Progenitor cell of endocrine pancreas (in vitro differentiated cells): ENCODE data around the gene TUBGCP5. TPM values are rescaled to one million over a fixed set of nuclear protein-coding genes. Genes with fewer than 3 reads are reported as not detected.

Experiments used
- DNase-seq: peaks from one replicate; pipeline ENCODE4 v3.0.0; 2021; ENCODE audit warnings: low spot score; ENCODE audit not compliant: unreplicated experiment
- H3K27ac Mint-ChIP-seq: 2 replicates; pipeline ENCODE4 v1.8.0; 2021; ENCODE audit warnings: mild to moderate bottlenecking, moderate library complexity, mixed read lengths
- H3K27me3 Mint-ChIP-seq: 2 replicates; pipeline ENCODE4 v1.8.0; 2021; ENCODE audit warnings: mixed read lengths
- H3K36me3 Mint-ChIP-seq: 2 replicates; pipeline ENCODE4 v1.8.0; 2022; ENCODE audit warnings: mixed read lengths; ENCODE audit not compliant: insufficient read depth
- H3K4me1 Mint-ChIP-seq: 2 replicates; pipeline ENCODE4 v1.8.0; 2021; ENCODE audit warnings: low read depth, mixed read lengths
- H3K4me3 Mint-ChIP-seq: 2 replicates; pipeline ENCODE4 v1.8.0; 2021; ENCODE audit warnings: low read depth, mild to moderate bottlenecking, moderate library complexity, mixed read lengths
- H3K9me3 Mint-ChIP-seq: 2 replicates; pipeline ENCODE4 v1.8.0; 2021; ENCODE audit warnings: low read depth, mixed read lengths
- CTCF ChIP-seq: fragments of 200-600 bp; sonication (generic); IDR thresholded peaks from one replicate; pipeline ENCODE4 v1.5.0; 2021; ENCODE audit warnings: antibody characterized with exemption, mild to moderate bottlenecking; ENCODE audit not compliant: unreplicated experiment
- total RNA-seq: library from RNA; stranded (reverse); gene quantifications from 2 replicates; pipeline ENCODE4 v1.2.1, GENCODE V29; 2021

TUBGCP5 gene
- total RNA-seq, 1 donor from 2014 or later = 22.5 TPM

DNA sequence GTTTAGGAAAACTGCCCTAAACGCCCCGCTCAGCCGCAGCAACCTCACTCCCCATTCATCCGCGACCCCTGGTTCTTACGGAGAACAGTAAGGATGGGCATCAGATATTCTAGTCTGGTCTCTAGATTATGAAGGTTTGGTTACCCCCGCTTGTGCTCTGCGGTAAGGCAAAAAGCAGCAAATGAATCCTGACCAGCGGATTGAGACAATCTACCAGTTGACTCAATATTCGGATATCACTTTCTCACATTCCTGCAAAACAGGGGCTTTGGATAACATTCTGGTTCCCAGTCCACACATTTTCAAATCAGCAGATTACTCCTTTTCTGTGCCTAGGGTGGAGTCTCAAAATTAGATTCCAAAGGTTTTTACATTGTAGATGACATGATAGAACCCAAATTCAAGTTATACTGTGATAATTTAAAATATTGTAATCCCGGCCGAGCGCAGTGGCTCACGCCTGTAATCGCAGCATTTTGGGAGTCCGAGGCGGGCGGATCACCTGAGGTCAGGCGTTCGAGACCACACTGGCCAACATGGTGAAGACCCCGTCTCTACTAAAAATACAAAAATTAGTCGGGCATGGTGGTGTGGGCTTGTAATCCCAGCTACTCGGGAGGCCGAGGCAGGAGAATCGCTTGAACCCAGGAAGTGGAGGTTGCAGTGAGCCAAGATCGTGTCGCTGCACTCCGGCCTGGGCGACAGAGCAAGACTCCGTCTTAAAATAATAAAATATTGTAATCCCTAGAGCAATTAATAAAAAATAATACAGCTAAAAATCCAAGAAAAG lies 58.1 kb downstream of the TUBGCP5 start:
- peak overlapping the region; percentile 84 for H3K27ac Mint-ChIP-seq
- H3K36me3 Mint-ChIP-seq = no peaks in the 10 kb centered on the region
- H3K9me3 Mint-ChIP-seq = no peaks in the 10 kb centered on the region
- TF ChIP-seq CTCF = no peak
- no peak for DNase-seq
- peak overlapping the region; percentile 80 for H3K4me3 Mint-ChIP-seq
- H3K27me3 Mint-ChIP-seq = no peaks in the 10 kb centered on the region
- H3K4me1 Mint-ChIP-seq = peaks cover 19% of the 10 kb centered on the region

DNA sequence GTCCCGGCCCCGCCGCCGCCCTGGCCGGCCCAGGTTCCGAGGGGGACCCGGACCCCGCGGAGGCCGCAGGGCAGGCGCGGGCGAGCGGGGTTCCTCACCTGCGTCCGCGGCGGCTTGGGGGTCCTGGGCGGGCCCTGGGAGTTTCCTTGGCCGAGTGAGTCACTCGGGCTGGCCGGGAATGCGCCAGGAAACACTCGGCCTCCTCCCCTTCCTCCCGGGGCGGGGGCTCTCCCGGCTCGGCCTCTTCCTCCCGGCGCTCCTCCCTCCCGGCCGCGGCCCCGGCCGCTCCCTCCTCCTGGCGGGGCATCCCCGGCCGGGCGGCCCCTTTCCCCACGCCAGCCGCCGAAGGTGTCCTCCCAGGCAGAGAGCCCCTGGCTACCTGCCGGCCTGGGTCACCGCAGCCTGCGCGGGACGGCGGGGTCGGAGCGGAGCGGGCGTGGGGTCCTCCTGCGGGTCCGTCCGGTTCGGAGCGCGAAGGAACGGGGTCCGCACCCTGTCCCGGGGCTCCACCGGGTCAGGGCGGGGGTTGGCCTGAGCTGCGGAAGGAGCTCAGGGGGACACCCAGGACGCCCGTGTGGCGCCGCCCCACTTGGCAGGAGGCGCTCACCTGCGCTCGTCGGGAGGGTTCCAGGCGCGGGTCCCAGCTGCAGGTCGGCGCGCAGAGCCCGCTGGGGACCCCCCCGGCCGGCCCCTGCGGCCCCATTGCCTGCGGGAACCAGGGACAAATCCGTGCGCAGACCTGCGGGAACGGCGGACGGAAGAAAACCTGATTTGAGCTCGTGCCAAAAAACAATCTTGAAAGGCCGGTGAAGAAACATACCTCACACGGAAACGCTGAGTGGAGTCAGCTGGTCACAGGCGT lies 58.9 kb downstream of the TUBGCP5 start, which contains the start of gene CYFIP1:
Gene CYFIP1 (minus strand): TSS at position 180 of the 862 bp plus-strand sequence. CDS start 33,083 bp downstream, outside the sequence.
- Mint-ChIP-seq H3K9me3 (no peaks in the 10 kb centered on the region), H3K36me3 (no peaks in the 10 kb centered on the region), H3K4me3 (peak within 1 kb of the TSS; percentile 96), H3K27me3 (no peaks in the 10 kb centered on the region), H3K4me1 (peaks cover 19% of the 10 kb centered on the region), H3K27ac (peak within 1 kb of the TSS; percentile 96)
- peak; percentile 72 for DNase-seq
- TF ChIP-seq CTCF = no peak

DNA sequence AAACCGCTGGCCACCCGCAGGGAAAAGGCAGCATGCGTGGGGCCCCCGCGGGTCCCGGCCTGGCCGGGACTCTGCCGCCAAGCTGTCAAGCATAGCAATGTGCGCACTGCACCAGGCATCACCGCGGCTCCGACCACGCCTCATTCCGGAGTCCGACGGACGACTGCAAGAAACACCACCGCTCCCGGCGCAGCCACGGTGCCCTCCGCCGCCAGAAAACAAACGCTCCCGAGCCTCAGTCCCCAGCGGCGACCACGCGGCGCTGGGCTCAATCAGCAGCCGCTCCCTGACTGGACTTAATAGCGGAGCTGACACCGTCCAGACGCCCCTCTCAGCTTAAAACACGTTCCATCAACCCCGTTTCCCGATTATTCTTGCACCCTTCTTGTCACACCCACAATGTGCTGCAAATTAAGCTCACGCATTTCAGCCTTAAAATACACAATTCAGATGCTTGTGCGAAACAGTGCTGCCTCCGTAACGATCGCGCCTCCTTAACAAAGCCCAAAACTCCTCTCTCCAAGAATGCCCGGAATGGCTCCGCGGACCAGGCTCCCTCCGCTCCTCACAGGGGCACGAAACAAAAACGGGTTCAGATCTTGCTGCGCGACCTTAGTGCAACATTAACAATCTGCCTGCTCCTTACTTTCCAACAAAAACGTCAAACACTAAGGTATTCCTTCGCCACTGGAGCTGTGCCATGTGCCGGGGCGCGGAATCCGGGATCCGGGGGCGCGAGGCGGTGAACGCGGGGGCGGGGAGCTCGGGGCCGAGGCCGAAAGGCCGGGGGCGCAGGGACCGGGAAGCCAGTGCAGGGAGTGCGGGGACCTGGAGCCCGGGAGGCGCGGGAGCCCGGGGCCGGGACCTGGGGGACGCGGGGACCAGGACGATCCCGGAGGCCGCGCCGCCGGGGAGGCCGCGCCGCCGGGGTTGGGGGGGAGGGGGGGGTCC lies 59.9 kb downstream of the TUBGCP5 start:
- Mint-ChIP-seq H3K36me3 (no peaks in the 10 kb centered on the region), H3K27me3 (no peaks in the 10 kb centered on the region), H3K4me1 (peaks cover 22% of the 10 kb centered on the region), H3K9me3 (no peaks in the 10 kb centered on the region), H3K4me3 (peak overlapping the region; percentile 96), H3K27ac (peak overlapping the region; percentile 96)
- DNase-seq = peak; percentile 37
- no peak for TF ChIP-seq CTCF

DNA sequence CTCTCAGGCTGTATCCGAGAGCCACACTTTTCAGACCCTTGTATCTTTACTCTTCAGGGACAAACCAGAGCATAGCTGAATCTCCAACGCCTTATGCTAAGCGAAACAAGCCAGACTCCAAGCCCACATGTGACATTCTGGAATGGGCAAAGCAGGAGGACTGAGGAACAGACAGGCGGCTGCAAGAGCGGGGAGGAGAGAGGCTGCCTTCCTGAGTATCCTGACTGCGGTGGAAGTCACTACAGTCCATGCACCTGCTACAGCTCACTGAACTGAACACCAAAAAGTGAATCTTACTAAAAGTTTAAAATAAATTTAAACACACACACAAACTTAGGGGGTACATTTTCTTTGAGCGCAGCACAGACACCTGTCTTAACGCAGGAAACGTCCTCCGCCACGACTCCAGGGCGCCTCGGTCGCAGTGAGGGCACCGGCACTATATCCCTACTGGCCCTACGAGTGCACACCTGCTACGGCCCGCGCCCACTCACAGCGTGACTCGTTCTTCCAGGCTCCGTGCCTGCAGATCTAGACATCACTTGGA lies 60.6 kb downstream of the TUBGCP5 start:
- no peaks in the 10 kb centered on the region for H3K27me3 Mint-ChIP-seq
- no peaks in the 10 kb centered on the region for H3K9me3 Mint-ChIP-seq
- peaks cover 24% of the 10 kb centered on the region for H3K4me1 Mint-ChIP-seq
- DNase-seq = no peak
- no peak for TF ChIP-seq CTCF
- peak overlapping the region; percentile 96 for H3K4me3 Mint-ChIP-seq
- H3K36me3 Mint-ChIP-seq = no peaks in the 10 kb centered on the region
- peak overlapping the region; percentile 96 for H3K27ac Mint-ChIP-seq
